GM06990 (cell line): ENCODE results near the gene MYL5.

Experiments
- DNase-seq: peaks from one replicate; pipeline ENCODE4 v3.0.0-alpha.2; 2011; ENCODE audit not compliant: insufficient read length; ENCODE audit errors: extremely low read depth
- H3K27me3 ChIP-seq: replicated peaks from 2 replicates; pipeline ENCODE4 v1.6.0; 2011; ENCODE audit warnings: low read length; ENCODE audit not compliant: control insufficient read depth, insufficient read depth
- H3K36me3 ChIP-seq: 2 replicates; pipeline ENCODE4 v1.5.1; 2011; ENCODE audit warnings: low read length; ENCODE audit not compliant: control insufficient read depth, insufficient read depth
- H3K4me3 ChIP-seq: replicated peaks from 2 replicates; pipeline ENCODE4 v1.5.1; 2011; ENCODE audit warnings: low read depth, mild to moderate bottlenecking, control low read depth, low read length
- TF ChIP-seq, protein P1 (sequence below): IDR thresholded peaks from 2 replicates; pipeline ENCODE4 v1.5.1; 2011; ENCODE audit warnings: low read length, control low read depth, mild to moderate bottlenecking, inconsistent platforms; ENCODE audit not compliant: insufficient read depth, poor library complexity, severe bottlenecking

MYL5 gene

DNA sequence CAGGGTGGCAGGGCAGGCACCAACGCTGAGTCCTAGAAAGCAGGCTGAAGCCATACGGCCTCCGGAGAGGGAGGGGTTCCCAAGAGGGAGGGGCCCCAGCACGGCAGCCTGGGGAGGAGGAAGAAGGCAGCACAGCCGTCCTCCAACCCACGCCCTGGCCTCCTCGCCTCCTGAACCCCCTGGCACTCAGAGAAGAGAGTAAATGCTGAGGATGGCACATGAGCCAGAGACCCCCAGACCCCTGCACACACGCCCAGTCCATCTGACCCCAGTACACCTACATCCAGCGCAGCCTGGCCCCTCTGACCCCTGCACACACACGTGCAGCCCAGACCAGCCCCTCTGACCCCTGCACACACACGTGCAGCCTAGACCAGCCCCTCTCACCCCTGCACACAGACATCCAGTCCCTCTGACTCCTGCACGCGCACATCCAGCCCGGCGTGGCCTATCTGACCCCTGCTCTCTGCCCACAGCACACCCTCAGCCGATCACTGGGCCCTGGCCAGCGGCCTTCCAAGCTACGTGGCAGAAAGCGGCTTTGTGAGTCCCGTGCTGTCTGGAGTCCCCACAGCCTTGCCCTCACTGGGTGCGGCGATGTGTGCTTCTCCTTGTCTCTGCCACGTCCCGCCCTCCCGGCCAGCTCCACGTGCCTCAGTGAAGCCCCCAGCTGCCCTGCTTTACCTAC is 18.7 kb upstream of the MYL5 start:
- no peak overlapping the region for H3K4me3 ChIP-seq
- H3K27me3 ChIP-seq = no peaks in the 10 kb centered on the region
- TF ChIP-seq, protein P1, sequence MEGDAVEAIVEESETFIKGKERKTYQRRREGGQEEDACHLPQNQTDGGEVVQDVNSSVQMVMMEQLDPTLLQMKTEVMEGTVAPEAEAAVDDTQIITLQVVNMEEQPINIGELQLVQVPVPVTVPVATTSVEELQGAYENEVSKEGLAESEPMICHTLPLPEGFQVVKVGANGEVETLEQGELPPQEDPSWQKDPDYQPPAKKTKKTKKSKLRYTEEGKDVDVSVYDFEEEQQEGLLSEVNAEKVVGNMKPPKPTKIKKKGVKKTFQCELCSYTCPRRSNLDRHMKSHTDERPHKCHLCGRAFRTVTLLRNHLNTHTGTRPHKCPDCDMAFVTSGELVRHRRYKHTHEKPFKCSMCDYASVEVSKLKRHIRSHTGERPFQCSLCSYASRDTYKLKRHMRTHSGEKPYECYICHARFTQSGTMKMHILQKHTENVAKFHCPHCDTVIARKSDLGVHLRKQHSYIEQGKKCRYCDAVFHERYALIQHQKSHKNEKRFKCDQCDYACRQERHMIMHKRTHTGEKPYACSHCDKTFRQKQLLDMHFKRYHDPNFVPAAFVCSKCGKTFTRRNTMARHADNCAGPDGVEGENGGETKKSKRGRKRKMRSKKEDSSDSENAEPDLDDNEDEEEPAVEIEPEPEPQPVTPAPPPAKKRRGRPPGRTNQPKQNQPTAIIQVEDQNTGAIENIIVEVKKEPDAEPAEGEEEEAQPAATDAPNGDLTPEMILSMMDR = no peak
- no peaks in the 10 kb centered on the region for H3K36me3 ChIP-seq
- no peak for DNase-seq

DNA sequence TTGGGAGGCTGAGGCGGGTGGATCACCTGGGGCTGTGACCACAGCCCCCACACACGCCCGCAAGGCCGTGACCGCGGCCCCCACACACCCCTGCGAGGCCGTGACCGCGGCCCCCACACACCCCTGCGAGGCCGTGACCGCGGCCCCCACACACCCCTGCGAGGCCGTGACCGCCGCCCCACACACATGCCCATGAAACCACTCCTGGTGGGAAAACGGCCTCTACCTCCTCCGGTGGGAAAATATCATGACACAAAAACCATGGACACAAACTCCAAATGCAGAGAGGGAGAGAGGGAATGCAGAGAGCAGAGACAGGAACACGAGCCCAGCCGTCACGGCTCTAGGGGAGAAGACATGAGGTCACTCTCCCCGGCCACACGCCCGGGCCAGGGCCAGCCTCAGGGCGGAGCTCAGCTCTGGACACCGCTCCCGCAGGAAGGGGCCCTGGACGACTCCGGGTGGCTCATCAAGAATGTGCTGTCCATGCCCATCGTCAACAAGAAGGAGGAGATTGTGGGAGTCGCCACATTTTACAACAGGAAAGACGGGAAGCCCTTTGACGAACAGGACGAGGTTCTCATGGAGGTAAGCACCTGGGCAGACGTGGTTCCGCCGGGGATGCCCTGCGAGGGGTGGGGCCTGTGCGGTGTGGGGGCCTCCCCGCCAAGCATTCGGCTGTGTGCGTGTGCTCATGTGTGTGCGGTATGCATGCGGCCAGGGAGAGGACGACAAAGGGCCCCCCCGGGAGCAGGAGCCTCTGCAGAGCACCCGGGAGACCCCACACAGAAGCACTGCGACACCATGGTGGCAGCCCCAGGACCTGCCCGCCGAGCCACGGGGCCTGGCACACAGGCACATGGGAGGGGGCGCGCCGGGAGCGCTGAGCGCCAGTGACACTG is 17.7 kb upstream of the MYL5 start:
- DNase-seq = no peak
- TF ChIP-seq, protein P1 = no peak
- H3K36me3 ChIP-seq = no peaks in the 10 kb centered on the region
- no peak overlapping the region for H3K4me3 ChIP-seq
- H3K27me3 ChIP-seq = no peaks in the 10 kb centered on the region

DNA sequence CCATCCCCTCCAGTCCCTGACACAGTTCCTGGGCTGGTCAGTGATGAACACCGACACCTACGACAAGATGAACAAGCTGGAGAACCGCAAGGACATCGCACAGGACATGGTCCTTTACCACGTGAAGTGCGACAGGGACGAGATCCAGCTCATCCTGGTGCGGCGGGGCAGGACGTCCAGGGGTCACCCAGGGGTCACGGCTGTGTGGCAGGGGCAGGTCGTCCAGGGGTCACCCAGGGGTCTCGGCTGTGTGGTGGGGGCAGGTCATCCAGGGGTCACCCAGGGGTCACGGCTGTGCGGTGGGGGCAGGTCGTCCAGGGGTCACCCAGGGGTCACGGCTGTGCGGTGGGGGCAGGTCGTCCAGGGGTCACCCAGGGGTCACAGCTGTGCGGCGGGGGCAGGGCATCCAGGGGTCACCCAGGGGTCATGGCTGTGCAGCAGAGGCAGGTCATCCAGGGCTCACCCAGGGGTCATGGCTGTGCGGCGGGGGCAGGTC is 17.0 kb upstream of the MYL5 start:
- no peaks in the 10 kb centered on the region for H3K36me3 ChIP-seq
- no peak for DNase-seq
- no peaks in the 10 kb centered on the region for H3K27me3 ChIP-seq
- no peak overlapping the region for H3K4me3 ChIP-seq
- TF ChIP-seq, protein P1 = no peak

- no peaks in the 10 kb centered on the region for H3K27me3 ChIP-seq
- TF ChIP-seq, protein P1 = no peak
- no peak for DNase-seq
- H3K36me3 ChIP-seq = no peaks in the 10 kb centered on the region
- no peak overlapping the region for H3K4me3 ChIP-seq
These were observed 16.3 kb upstream of the MYL5 start for GRCh38 chr4:657834-658667.
